22Rv1 (cell line): ENCODE measurements around the gene HYAL2.
"Not testable (repeated sequence)": the region's sequence is repeated elsewhere in the genome, so short reads cannot be mapped to it uniquely, and the experiment has no call there.

Experiments
- H3K27ac ChIP-seq: fragments of 450-650 bp; 2 replicates; pipeline ENCODE4 v1.5.1; 2017
- CTCF ChIP-seq: fragments of 450-650 bp; IDR thresholded peaks from 2 replicates; pipeline ENCODE4 v1.5.1; 2017; ENCODE audit warnings: mild to moderate bottlenecking
- ZFX ChIP-seq: fragments of 450-650 bp; IDR thresholded peaks from 2 replicates; pipeline ENCODE4 v1.6.1; 2017; ENCODE audit warnings: antibody characterized with exemption, borderline replicate concordance

HYAL2 gene

GRCh38 chr3:50319181-50319893 lies 3.2 kb downstream of the HYAL2 start:
- TF ChIP-seq CTCF (no peak), ZFX (no peak)
- peak overlapping the region; percentile 85; the same call in 1 of the 2 replicates for H3K27ac ChIP-seq

- no peak for TF ChIP-seq CTCF
- TF ChIP-seq ZFX = no peak
- H3K27ac ChIP-seq = no peak overlapping the region
Measured at GRCh38 chr3:50318615-50319014, 3.9 kb downstream of the HYAL2 start.

- no peak for TF ChIP-seq CTCF
- TF ChIP-seq ZFX = no peak
- H3K27ac ChIP-seq = no peak overlapping the region
Measured at GRCh38 chr3:50318163-50318562, 4.4 kb downstream of the HYAL2 start.

DNA sequence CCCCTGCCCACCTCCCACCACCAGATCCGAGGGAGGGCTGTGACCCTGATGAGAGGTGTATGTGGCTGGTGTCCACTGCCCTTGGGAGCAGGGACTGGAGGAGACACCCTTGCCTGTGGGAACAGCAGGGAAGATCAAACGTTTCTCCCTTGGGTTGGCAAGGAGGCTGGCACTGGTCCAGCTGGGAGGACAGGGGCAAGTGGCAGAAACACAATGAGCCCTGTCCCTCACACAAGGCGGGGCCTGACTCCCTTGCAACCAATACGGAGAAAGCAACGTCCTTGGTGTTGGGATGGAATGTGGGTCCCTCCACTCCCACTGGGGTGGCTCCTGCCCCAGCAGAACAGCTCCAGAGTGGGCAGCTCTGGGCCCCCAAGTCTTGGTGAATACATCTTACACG lies 5.2 kb downstream of the HYAL2 start:
- no peak overlapping the region for H3K27ac ChIP-seq

DNA sequence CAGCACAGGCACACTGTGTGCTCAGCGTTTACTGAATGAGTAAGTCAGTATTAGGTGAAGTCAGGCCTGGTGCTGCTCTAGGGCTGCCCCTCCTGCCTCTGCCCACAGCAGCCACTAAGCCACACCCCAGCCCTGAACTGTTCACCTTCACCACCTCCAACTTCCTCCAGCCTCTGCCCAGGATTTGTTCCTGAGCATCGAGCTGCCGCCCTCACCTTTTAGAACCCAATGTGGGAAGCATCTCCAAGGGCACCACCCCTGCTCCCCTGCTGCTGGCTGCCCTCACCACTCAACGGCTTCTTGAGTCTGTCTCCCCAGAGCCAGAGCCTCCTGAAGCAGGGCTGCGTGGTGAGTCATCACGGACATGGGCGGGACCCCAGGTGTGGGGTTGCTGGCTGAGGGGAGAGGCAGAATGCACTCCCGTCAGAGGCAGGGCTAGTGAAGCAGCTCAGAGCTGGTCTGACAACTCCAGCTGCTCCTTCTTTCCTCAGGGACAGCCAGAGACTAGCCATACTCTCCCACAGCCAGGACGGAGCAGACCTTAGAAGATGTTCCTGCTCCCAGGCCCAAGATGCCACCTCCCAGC lies 5.8 kb downstream of the HYAL2 start:
- TF ChIP-seq CTCF (no peak), ZFX (no peak)
- H3K27ac ChIP-seq = no peak overlapping the region

More for the DNA sequence above, 5.2 kb downstream of the HYAL2 start:
- TF ChIP-seq CTCF (no peak), ZFX (no peak)

- no peak for TF ChIP-seq ZFX
- no peak for TF ChIP-seq CTCF
Measured at GRCh38 chr3:50314816-50315215, 7.7 kb downstream of the HYAL2 start.

DNA sequence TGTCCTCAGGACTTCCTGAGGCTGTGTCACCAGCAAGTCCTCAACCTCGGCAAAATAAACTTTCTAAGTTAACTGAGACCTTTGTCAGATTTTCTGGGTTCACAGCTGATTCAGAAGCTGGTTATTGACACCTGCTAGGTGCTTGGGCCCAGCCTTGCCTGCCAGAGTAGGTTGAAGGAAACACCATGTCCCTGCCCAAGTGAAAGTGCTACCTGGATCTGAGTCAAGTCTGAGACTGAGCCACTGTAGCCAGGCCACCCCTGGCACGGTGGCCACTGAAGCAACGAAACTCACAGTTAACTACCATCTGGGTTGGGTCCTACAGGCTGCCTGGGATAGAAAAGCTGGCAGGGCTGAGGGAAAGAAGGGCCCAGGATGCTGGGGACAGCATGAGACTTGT lies 8.2 kb downstream of the HYAL2 start:
- no peak for TF ChIP-seq CTCF
- TF ChIP-seq ZFX = no peak

More at GRCh38 chr3:50314816-50315215, 7.7 kb downstream of the HYAL2 start:
- 0 out of 2 replicates have a peak overlapping the region, but pooled peaks have one; percentile 13 for H3K27ac ChIP-seq

DNA sequence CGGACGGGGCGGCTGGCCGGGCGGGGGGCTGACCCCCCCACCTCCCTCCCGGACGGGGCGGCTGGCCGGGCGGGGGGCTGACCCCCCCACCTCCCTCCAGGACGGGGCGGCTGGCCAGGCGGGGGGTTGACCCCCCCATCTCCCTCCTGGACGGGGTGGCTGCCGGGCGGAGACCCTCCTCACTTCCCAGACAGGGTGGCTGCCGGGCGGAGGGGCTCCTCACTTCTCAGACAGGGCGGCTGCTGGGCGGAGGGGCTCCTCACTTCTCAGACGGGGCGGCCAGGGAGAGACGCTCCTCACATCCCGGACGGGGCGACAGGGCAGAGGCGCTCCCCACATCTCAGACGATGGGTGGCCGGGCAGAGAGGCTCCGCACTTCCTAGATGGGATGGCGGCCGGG lies 10.5 kb downstream of the HYAL2 start:
- H3K27ac ChIP-seq = not testable (repeated sequence)

More for the DNA sequence above, 8.2 kb downstream of the HYAL2 start:
- H3K27ac ChIP-seq = 0 out of 2 replicates have a peak overlapping the region, but pooled peaks have one; percentile 13
